SH-SY5Y (cell line): ENCODE data around the gene PPP3R2.

Experiments
- GATA2 ChIP-seq: IDR thresholded peaks from 2 replicates; pipeline ENCODE4 v1.6.1; 2011; ENCODE audit warnings: mild to moderate bottlenecking, low read depth, low read length
- GATA3 ChIP-seq: IDR thresholded peaks from 2 replicates; pipeline ENCODE4 v1.6.1; 2011; ENCODE audit warnings: low read depth, mild to moderate bottlenecking, low read length, moderate library complexity

GRCh38 chr9:101634741-101635409, 40.1 kb upstream of the PPP3R2 start:
- no peak for TF ChIP-seq GATA3
- no peak for TF ChIP-seq GATA2
